ENCODE data around the gene ARAP1. TPM values are rescaled to one million over a fixed set of nuclear protein-coding genes. Genes with fewer than 3 reads are reported as not detected.

Gene ARAP1
- total and polyA plus RNA-seq, 10 donors = 76.7 to 365 (median 270) TPM

DNA sequence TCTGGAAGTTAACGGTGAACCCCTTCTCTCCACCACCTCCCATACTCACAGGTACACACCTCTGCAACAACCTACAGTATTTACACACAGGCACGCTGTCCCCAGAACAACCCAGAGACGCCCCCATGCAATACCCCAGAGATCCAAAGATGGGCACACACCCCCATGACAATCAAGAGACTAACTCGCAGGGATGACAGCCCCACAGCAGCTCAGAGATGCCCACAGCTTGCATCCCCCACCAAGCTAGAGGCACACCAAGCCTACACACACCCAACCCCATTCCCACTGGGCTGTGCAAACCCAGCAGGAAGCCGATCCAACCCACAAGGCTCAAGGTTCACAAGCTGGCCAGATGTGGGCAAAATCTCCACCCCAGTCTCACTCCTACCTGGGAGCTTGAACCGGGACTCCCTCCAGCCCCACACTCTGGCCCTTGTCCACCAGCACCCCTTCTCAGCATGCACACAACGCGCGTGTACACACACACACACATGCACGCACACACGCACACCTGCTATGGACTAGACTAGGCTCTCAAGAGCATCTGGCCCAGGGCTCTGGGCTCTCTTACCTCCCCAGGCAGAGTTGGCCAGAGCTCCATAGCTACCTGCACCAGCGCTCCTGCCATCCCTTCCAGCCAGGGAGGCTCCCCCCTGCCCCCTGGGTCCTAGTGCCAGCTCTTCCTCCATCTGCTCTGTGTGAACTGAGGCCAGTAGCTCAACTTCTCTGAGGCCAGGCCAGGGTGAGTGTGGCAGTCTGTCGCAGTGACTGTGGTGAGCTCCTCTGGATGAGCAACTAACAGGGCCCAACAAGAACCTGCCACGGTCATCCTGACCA, 30.1 kb upstream of the ARAP1 start:
- Histone ChIP-seq H3K36me3 (no peaks in the 10 kb centered on the region), H3K4me3 (peak overlapping the region; percentile 23 to 78 (median 50)), H3K27me3 (replicated peaks in 1 of 7) (peaks cover 0 to 10% (median 0%) of the 10 kb centered on the region in 7 donors), H3K9me3 (no peaks in the 10 kb centered on the region), H3K4me1 (peaks cover 24 to 67% (median 43%) of the 10 kb centered on the region in 6 donors), H3K27ac (peak overlapping the region in 3 of 8 donors; percentile 49 to 70 (median 66))
- TF ChIP-seq POLR2A (IDR thresholded peaks at IDR 0.05) = no peak
- TF ChIP-seq, protein P1, sequence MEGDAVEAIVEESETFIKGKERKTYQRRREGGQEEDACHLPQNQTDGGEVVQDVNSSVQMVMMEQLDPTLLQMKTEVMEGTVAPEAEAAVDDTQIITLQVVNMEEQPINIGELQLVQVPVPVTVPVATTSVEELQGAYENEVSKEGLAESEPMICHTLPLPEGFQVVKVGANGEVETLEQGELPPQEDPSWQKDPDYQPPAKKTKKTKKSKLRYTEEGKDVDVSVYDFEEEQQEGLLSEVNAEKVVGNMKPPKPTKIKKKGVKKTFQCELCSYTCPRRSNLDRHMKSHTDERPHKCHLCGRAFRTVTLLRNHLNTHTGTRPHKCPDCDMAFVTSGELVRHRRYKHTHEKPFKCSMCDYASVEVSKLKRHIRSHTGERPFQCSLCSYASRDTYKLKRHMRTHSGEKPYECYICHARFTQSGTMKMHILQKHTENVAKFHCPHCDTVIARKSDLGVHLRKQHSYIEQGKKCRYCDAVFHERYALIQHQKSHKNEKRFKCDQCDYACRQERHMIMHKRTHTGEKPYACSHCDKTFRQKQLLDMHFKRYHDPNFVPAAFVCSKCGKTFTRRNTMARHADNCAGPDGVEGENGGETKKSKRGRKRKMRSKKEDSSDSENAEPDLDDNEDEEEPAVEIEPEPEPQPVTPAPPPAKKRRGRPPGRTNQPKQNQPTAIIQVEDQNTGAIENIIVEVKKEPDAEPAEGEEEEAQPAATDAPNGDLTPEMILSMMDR (IDR thresholded peaks at IDR 0.05 in 8 of 11, conservative IDR thresholded peaks at IDR 0.05 in 3 of 11) = no peak
- TF ChIP-seq POLR2AphosphoS5 (IDR thresholded peaks at IDR 0.05) = no peak
- WGBS, 5 donors = 56 to 64% (median 61%) methylated on average over 12 to 14 of the region's 14 CpGs
- DNase-seq = no peak
- intact Hi-C loops (cut with DNase I; ENCODE audit: low total_unique reads) = no loop called here

- peaks cover 22 to 67% (median 44%) of the 10 kb centered on the region in 6 donors for H3K4me1 ChIP-seq
- H3K9me3 ChIP-seq = no peaks in the 10 kb centered on the region
- no peaks in the 10 kb centered on the region for H3K36me3 ChIP-seq
- H3K27ac ChIP-seq = peak overlapping the region in 3 of 8 donors; percentile 49 to 70 (median 66)
- peak; percentile 89 for DNase-seq
- intact Hi-C loops (cut with DNase I; ENCODE audit: low total_unique reads) = no loop called here
- H3K4me3 ChIP-seq = peak overlapping the region; percentile 35 to 78 (median 55)
- peaks cover 0 to 10% (median 0%) of the 10 kb centered on the region in 7 donors for H3K27me3 ChIP-seq (replicated peaks in 1 of 7)
- 0 to 6% (median 2%) methylated on average over 10 to 89 of the region's 89 CpGs for WGBS, 5 donors
- TF ChIP-seq, protein P1 (IDR thresholded peaks at IDR 0.05 in 8 of 11, conservative IDR thresholded peaks at IDR 0.05 in 3 of 11) = no peak
- TF ChIP-seq POLR2A (IDR thresholded peaks at IDR 0.05) (no peak), POLR2AphosphoS5 (IDR thresholded peaks at IDR 0.05) (no peak)
These were observed 29.3 kb upstream of the ARAP1 start for GRCh38 chr11:72781313-72782080.

DNA sequence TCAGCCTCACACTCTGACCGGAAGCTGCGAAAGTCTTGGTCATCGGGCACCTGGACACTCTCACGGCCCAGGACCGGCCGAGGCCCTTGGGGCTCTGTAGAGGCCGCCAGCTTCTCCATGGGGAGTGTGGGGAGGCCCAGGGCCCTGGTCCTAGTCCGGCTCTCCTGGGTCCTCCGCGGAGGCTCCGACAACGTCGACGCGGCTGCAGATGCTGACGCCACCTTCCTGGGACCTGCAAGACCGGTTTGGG, 28.8 kb upstream of the ARAP1 start:
- intact Hi-C loops (cut with DNase I; ENCODE audit: low total_unique reads) = no loop called here
- no peaks in the 10 kb centered on the region for H3K36me3 ChIP-seq
- TF ChIP-seq POLR2A (IDR thresholded peaks at IDR 0.05) = no peak
- TF ChIP-seq, protein P1 (IDR thresholded peaks at IDR 0.05 in 8 of 11, conservative IDR thresholded peaks at IDR 0.05 in 3 of 11) = no peak
- WGBS, 5 donors = 26 to 43% (median 35%) methylated on average over 6 to 17 of the region's 17 CpGs
- no peak for DNase-seq
- H3K4me1 ChIP-seq = peaks cover 22 to 67% (median 47%) of the 10 kb centered on the region in 6 donors
- H3K9me3 ChIP-seq = no peaks in the 10 kb centered on the region
- peak overlapping the region; percentile 35 to 78 (median 55) for H3K4me3 ChIP-seq
- H3K27me3 ChIP-seq (replicated peaks in 1 of 7) = peaks cover 0 to 10% (median 0%) of the 10 kb centered on the region in 7 donors
- H3K27ac ChIP-seq = peak overlapping the region in 3 of 8 donors; percentile 49 to 70 (median 66)

Measured in spleen (tissue), 11 donors.